NCI-H187 (cell line): ENCODE results near the gene EEF2KMT.

Source experiments
- DNase-seq, 2 experiments: peaks; one replicate each; lab custom pipeline; 2025; lab: John Stamatoyannopoulos, UW

Gene EEF2KMT

GRCh38 chr16:5041600-5042133 lies 55.9 kb downstream of the EEF2KMT start:
- DNase-seq = no peak

DNA sequence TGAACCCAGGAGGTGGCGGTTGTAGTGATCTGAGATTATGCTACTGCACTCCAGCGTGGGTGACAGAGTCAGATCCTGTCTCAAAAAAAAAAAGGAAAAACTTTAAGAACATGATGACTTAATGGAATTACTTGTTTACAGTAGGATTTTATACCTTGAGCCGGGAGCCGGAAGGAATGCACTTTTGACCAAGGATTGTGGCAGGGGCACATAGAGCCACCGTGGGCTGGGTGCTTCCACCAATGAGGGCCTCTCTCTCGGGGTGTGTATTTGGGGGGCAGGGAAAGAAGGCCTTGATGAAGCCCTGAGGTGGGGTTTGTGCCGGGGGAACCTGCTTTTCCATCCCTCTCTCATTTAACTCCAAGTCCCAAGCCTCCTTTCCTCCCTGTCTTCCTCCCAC lies 57.1 kb downstream of the EEF2KMT start:
- no peak for DNase-seq

DNA sequence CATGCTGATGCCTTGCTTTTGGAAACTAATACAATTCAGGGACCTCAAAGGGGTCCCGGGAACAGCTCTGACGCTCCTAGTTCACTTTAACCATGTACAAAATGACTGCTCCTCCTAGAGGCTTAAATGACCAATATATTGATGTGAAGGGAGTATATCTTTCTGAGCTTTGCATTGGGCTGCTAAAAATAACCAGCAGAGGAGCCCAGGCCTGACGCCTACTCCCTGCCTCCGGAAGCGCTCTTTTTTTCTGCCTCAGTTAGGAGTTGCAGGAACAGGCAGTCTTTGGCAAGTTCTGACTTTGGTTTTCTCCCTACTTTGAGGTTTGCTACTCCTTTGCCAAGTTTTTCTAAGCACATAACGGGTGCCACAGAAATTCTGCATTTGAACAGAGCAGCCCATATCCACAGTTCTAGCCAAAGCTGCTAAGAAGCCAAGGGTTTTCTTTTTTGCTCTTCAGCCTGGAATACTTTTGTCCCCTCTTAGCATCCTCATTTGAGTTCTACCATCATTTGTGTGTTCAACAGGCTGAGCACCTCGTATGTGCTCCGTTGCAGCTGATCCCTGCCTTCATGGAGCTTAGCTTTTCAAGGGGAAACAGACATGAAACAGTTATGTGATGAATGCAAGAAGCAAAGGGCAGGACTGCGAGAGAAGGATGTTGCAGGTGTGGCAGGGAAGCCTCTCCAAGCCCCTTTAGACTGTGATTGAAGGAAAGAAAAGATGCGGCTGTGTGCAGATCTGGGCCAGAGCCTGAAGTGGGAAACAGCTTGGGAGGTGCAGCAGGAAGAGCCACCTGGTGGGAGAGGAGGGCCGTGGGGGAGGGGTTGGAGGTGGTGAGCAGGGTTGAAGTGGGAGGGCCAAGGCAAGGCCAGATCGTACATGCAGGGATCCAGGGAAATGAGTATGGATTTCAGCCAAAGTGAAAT lies 61.1 kb downstream of the EEF2KMT start:
- no peak for DNase-seq

DNA sequence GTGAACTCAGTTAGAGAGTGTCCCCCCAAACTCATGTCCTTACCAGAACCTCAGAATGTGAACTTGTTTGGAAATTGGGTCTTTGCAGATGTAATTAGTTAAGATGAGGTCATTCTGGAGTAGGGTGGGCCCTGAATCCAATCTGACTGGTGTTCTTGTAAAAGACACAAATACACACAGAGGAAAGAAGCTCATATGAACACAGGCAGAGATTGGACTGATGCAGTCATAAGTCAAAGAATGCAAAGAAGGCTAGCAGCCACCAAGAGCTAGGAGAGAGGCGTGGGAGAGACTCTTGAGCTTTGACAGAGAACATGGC lies 61.7 kb downstream of the EEF2KMT start:
- DNase-seq = no peak
